Mononuclear cell (primary cell): ENCODE results near the gene TAS2R43. TPM values are rescaled to one million over a fixed set of nuclear protein-coding genes. Genes with fewer than 3 reads are reported as not detected.
"Not testable (repeated sequence)": the region's sequence is repeated elsewhere in the genome, so short reads cannot be mapped to it uniquely, and the experiment has no call there.

ENCODE experiments used
- H3K27me3 ChIP-seq: 2 replicates; pipeline ENCODE4 v1.6.0; 2011; ENCODE audit warnings: low read length, control low read depth; ENCODE audit not compliant: insufficient read depth
- H3K4me1 ChIP-seq: 2 replicates; pipeline ENCODE4 v1.5.1; 2011; ENCODE audit warnings: mild to moderate bottlenecking, low read length, control low read depth; ENCODE audit not compliant: insufficient read depth
- H3K4me3 ChIP-seq: 2 replicates; pipeline ENCODE4 v1.5.1; 2011; ENCODE audit warnings: mild to moderate bottlenecking, low read length, moderate library complexity
- H3K9me3 ChIP-seq: 2 replicates; pipeline ENCODE4 v1.5.1; 2011; ENCODE audit warnings: low read depth, mild to moderate bottlenecking, control low read depth, low read length
- total RNA-seq: library from RNA; depleted of rRNA; stranded (reverse); fragments of >200 nt; gene quantifications from one replicate; pipeline ENCODE4 v1.2.3, GENCODE V29; 2012

The TAS2R43 gene
- not detected for total RNA-seq

DNA sequence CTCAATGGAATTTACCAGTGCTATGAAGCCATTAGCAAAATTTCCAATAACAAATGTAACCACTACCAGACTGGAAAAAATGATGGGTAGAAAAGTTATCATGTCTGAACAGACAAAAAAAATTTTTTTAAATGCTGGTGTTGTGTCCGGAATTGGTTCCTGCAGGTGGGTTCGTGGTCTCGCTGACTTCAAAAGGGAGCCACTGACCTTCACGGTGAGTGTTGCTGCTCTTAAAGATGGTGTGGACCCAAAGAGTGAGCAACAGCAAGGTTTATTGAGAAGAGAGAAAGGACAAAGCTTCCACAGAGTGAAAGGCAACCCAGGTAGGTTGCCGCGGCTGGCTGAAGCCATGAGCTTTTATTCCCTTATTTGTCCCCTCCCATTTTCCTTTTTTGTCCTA lies at the start of gene TAS2R43:
Gene TAS2R43, minus strand, starts transcription at position 186 of the 400 bp plus-strand sequence. Its CDS starts 84 bp downstream, at position 102.
- Histone ChIP-seq H3K4me1 (no peaks in the 10 kb centered on the region), H3K27me3 (no peaks in the 10 kb centered on the region), H3K9me3 (no peaks in the 10 kb centered on the region), H3K4me3 (no peak within 1 kb of the TSS)

DNA sequence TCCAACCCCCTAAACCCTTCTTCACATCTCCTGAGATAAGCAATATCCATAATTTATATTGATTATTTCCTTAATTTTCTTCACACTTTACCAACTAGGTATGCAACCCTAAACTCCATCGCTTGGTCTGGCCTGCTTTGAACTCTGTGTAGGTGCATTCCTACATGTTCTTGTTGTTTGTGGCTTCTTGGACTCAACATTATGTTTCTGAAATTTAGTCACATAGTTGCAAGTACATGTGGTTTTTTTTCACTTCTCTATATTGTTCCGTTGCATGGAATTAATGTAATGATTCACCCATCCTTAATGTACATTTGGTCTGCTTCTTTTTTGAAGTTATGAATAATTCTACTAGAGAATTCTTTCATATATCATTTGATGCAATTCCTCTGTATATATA lies 44.0 kb upstream of the TAS2R43 start:
- H3K9me3 ChIP-seq: no peaks in the 10 kb centered on the region
- no peaks in the 10 kb centered on the region for H3K27me3 ChIP-seq
- no peaks in the 10 kb centered on the region for H3K4me1 ChIP-seq
- H3K4me3 ChIP-seq: no peak overlapping the region

- no peaks in the 10 kb centered on the region for H3K9me3 ChIP-seq
- no peaks in the 10 kb centered on the region for H3K4me1 ChIP-seq
- H3K4me3 ChIP-seq: no peak within 1 kb of the TSS
- H3K27me3 ChIP-seq: no peaks in the 10 kb centered on the region
Measured at GRCh38 chr12:11134305-11134704, 42.2 kb upstream of the TAS2R43 start, which contains the start of gene TAS2R30. TAS2R30 (minus strand) TSS chr12:11134644; CDS start chr12:11134244, 400 bp downstream.

DNA sequence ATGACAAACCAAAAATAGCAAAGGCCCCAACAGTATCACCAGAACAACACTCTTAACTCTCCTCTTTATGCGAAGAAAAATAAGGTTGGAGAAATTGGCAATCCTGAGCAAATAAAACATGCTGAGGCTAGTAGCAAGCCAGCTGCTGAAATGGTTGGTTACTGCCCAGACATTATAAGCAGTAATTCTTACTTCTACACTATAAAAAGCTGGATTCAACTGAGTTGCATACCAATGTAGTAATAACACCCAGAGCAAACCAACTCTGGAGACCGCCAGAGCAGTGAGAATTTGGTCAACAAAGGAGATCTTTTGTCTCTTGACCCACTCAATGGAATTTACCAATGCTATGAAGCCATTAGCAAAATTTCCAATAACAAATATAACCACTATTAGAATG lies 41.7 kb upstream of the TAS2R43 start:
- Histone ChIP-seq H3K4me1 (no peaks in the 10 kb centered on the region), H3K27me3 (no peaks in the 10 kb centered on the region), H3K4me3 (no peak overlapping the region), H3K9me3 (no peaks in the 10 kb centered on the region)

DNA sequence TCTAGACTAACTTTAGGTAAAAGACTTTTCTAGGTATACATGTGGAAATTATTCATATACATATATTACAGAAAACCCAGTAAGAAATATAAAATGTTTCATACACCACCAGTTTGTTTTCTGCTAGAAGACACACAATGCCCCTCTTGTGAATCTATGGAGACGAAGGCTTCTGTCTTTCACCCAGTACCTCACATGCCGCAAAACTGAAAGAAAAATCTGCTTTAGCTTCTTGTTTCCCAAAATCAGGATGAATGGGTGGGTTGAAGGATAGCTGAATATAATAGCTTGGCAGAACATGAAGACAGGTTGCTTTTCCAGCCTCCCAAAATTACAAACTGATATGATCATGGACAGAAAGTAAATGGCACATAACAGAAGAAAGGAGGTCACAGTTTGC lies 41.0 kb upstream of the TAS2R43 start:
- Histone ChIP-seq H3K4me3 (no peak overlapping the region), H3K27me3 (no peaks in the 10 kb centered on the region), H3K9me3 (no peaks in the 10 kb centered on the region), H3K4me1 (no peaks in the 10 kb centered on the region)

DNA sequence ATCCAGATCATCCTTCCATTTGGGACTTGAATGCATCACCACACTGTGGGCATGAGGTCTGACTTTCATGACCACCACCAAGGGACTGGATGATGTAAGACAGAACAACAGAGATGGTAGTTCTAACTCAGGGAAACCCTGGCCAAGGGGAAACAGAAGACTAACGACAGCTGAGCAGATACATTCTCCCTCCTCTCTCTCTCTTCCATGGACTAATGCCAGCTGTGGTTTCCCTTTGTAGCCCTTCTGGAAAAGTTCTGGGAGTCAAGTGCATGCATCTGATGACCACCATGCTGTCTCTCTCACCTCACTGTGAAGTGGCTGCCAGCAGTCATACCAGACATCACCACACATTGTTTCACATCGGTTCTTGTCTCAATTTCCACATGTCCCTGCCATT lies 38.9 kb upstream of the TAS2R43 start:
- Histone ChIP-seq H3K4me3 (no peak overlapping the region), H3K27me3 (no peaks in the 10 kb centered on the region), H3K9me3 (no peaks in the 10 kb centered on the region), H3K4me1 (no peaks in the 10 kb centered on the region)

- Histone ChIP-seq H3K4me3 (no peak overlapping the region), H3K27me3 (no peaks in the 10 kb centered on the region), H3K9me3 (no peaks in the 10 kb centered on the region)
Measured at GRCh38 chr12:11130382-11130781, 38.3 kb upstream of the TAS2R43 start.

GRCh38 chr12:11114130-11114529 lies 22.0 kb upstream of the TAS2R43 start:
- not testable (repeated sequence) for H3K4me1 ChIP-seq, H3K4me3 ChIP-seq, H3K27me3 ChIP-seq
- peaks cover 24% of the 10 kb centered on the region for H3K9me3 ChIP-seq

More at GRCh38 chr12:11130382-11130781, 38.3 kb upstream of the TAS2R43 start:
- H3K4me1 ChIP-seq: no peaks in the 10 kb centered on the region

- H3K4me1 ChIP-seq, H3K27me3 ChIP-seq, H3K4me3 ChIP-seq: not testable (repeated sequence)
- H3K9me3 ChIP-seq: peaks cover 13% of the 10 kb centered on the region
Measured at GRCh38 chr12:11111213-11111612, 19.1 kb upstream of the TAS2R43 start.

- no peaks in the 10 kb centered on the region for H3K27me3 ChIP-seq
Measured at GRCh38 chr12:11108862-11109261, 16.7 kb upstream of the TAS2R43 start.

DNA sequence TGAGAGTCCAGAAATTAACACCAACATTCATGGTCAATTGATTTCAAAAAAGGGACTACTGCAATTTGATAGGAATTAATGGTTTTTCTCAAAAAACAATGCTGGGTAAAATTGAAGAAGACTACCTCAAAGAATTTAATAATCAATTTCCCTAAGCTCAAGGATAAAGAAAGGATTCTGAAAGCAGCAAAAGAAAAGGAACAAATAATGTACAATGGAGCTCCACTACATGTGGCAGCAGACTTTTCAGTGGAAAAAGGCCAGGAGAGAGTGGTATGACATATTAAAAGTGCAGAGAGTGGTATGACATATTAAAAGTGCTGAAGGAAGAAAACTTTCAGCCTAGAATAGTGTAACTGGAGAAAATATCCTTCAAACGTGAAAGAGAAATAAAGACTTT lies 15.6 kb upstream of the TAS2R43 start:
- Histone ChIP-seq H3K4me3 (no peak overlapping the region), H3K9me3 (peaks cover 13% of the 10 kb centered on the region), H3K27me3 (no peaks in the 10 kb centered on the region), H3K4me1 (peaks cover 9% of the 10 kb centered on the region)

More at GRCh38 chr12:11108862-11109261, 16.7 kb upstream of the TAS2R43 start:
- H3K9me3 ChIP-seq: peaks cover 13% of the 10 kb centered on the region
- peaks cover 9% of the 10 kb centered on the region for H3K4me1 ChIP-seq
- H3K4me3 ChIP-seq: no peak overlapping the region

DNA sequence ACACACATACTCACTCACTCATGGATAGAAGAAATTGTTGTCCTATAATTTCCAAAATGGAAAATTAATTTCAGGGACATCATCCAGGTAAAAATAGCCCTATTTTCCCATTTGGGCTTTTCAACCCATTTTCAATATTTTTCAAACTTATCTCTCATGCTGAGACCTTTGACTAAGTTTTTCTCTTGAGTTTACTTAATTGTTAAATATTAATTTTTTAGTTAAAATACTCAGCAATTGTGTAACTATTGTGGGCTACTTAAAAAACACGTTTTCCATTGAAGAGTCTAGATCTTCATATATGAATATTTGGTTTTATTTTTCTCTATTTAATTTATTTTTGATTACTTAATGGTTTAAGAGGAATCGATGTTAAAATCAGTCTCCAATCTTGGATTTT lies 14.2 kb upstream of the TAS2R43 start:
- Histone ChIP-seq H3K27me3 (no peaks in the 10 kb centered on the region), H3K9me3 (peaks cover 1% of the 10 kb centered on the region), H3K4me3 (no peak overlapping the region), H3K4me1 (peaks cover 9% of the 10 kb centered on the region)

- Histone ChIP-seq H3K4me1 (peaks cover 9% of the 10 kb centered on the region), H3K9me3 (no peaks in the 10 kb centered on the region), H3K4me3 (no peak overlapping the region), H3K27me3 (no peaks in the 10 kb centered on the region)
Measured at GRCh38 chr12:11105546-11105945, 13.4 kb upstream of the TAS2R43 start.

GRCh38 chr12:11094910-11095309 lies 2.8 kb upstream of the TAS2R43 start:
- not testable (repeated sequence) for H3K9me3 ChIP-seq, H3K27me3 ChIP-seq, H3K4me1 ChIP-seq, H3K4me3 ChIP-seq

DNA sequence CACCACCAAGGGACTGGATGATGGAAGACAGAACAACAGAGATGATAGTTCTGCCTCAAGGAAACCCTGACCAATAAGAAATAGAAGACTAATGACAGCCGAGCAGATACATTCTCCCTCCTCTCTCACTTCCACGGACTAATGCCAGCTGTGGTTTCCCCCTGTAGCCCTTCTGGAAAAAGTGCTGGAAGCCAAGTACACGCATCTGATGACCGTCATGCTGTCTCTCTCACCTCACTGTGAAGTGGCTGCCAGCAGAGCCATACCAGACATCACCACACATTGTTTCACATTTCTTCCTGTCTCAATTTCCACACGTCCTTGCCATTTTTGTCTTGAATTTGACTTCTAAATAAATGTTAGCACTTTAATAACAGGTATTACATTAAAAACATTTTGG lies 2.9 kb downstream of the TAS2R43 start:
- no peaks in the 10 kb centered on the region for H3K4me1 ChIP-seq

DNA sequence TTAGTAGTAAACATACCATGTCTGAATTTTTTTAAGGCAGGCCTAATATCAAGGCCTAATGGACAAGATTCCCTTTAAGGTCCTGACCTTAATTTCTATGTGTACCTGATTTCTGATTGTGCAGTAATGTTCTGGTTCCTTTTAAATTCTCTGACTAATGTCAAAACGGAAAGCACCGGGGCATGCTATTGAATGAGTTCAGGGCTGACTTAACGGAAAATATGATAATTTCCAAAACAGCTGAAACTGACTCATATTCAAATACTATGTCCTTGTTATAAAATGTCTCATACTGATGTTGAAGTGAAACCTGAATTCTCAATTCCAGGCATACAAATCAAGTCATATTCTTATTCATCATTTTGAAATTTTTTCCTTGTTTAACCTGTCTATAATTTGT lies 6.7 kb downstream of the TAS2R43 start:
- Histone ChIP-seq H3K9me3 (no peaks in the 10 kb centered on the region), H3K27me3 (no peaks in the 10 kb centered on the region), H3K4me1 (no peaks in the 10 kb centered on the region), H3K4me3 (no peak overlapping the region)

More for the DNA sequence above, 2.9 kb downstream of the TAS2R43 start:
- Histone ChIP-seq H3K9me3 (no peaks in the 10 kb centered on the region), H3K27me3 (no peaks in the 10 kb centered on the region), H3K4me3 (no peak overlapping the region)
